Karpas-422 (cell line): ENCODE results near the gene FCER1G. TPM values are rescaled to one million over a fixed set of nuclear protein-coding genes. Genes with fewer than 3 reads are reported as not detected.
"Not testable (repeated sequence)": the region's sequence is repeated elsewhere in the genome, so short reads cannot be mapped to it uniquely, and the experiment has no call there.

Experiments
- DNase-seq: peaks from one replicate; pipeline ENCODE4 v3.0.0-alpha.2; 2015
- H2AFZ ChIP-seq: fragments of 200-600 bp; sonication (generic); 2 replicates; pipeline ENCODE4 v1.6.1; 2014; ENCODE audit warnings: antibody characterized with exemption, low read length, mixed read lengths
- H3K27ac ChIP-seq: fragments of 200-600 bp; sonication (generic); 2 replicates; pipeline ENCODE4 v1.5.1; 2014; ENCODE audit warnings: mild to moderate bottlenecking, low read length, moderate library complexity
- H3K27me3 ChIP-seq: fragments of 200-600 bp; sonication (generic); 2 replicates; pipeline ENCODE4 v1.6.1; 2014; ENCODE audit warnings: low read length, mixed read lengths
- H3K36me3 ChIP-seq: fragments of 200-600 bp; sonication (generic); 2 replicates; pipeline ENCODE4 v1.6.1; 2014; ENCODE audit warnings: low read length, mixed read lengths; ENCODE audit not compliant: insufficient read depth
- H3K4me1 ChIP-seq: fragments of 200-600 bp; sonication (generic); 2 replicates; pipeline ENCODE4 v1.6.1; 2014; ENCODE audit warnings: mild to moderate bottlenecking, low read length, mixed read lengths
- H3K4me2 ChIP-seq: fragments of 200-600 bp; sonication (generic); 2 replicates; pipeline ENCODE4 v1.6.1; 2014; ENCODE audit warnings: low read length, low read depth, mild to moderate bottlenecking; ENCODE audit not compliant: poor library complexity, severe bottlenecking
- H3K4me3 ChIP-seq: fragments of 200-600 bp; sonication (generic); 2 replicates; pipeline ENCODE4 v1.5.1; 2014; ENCODE audit warnings: mild to moderate bottlenecking, antibody characterized with exemption, low read length, mixed read lengths
- H3K79me2 ChIP-seq: fragments of 200-600 bp; sonication (generic); 2 replicates; pipeline ENCODE4 v1.6.1; 2014; ENCODE audit warnings: mild to moderate bottlenecking, low read length, mixed read lengths
- H3K9ac ChIP-seq: fragments of 200-600 bp; sonication (generic); 2 replicates; pipeline ENCODE4 v1.6.0; 2014; ENCODE audit warnings: low read length
- H3K9me2 ChIP-seq: fragments of 200-600 bp; sonication (generic), shearing (Covaris generic); replicated peaks from 2 replicates; pipeline ENCODE4 v1.6.0; 2014; ENCODE audit warnings: mild to moderate bottlenecking, low read length, moderate library complexity; ENCODE audit not compliant: insufficient read depth
- H3K9me3 ChIP-seq: fragments of 300-700, 200-600 bp; sonication (generic); 2 replicates; pipeline ENCODE4 v1.6.1; 2014; ENCODE audit warnings: low read length, mixed read lengths
- H4K20me1 ChIP-seq: fragments of 200-600 bp; sonication (generic); 2 replicates; pipeline ENCODE4 v1.6.1; 2014; ENCODE audit warnings: mild to moderate bottlenecking, antibody characterized with exemption, low read length, low read depth; ENCODE audit not compliant: insufficient read depth
- total RNA-seq: library from RNA; depleted of rRNA; stranded (reverse); fragments of >200 nt; shearing (Covaris generic); gene quantifications from 2 replicates; pipeline ENCODE4 v1.2.3, GENCODE V29; 2014; ENCODE audit warnings: low replicate concordance

Gene FCER1G
- total RNA-seq, 1 experiment from 2014 or later = not detected

GRCh38 chr1:161238039-161238473, 23.0 kb downstream of the FCER1G start, which contains the start of gene NR1I3:
NR1I3 (minus strand) TSS chr1:161238203; CDS start chr1:161236565, 1,638 bp downstream.
- H3K79me2 ChIP-seq = no peaks in the 10 kb centered on the region
- H3K36me3 ChIP-seq = no peaks in the 10 kb centered on the region
- no peaks in the 10 kb centered on the region for H3K9me2 ChIP-seq
- no peak within 1 kb of the TSS for H3K9ac ChIP-seq
- no peak within 1 kb of the TSS for H3K27ac ChIP-seq
- H3K4me2 ChIP-seq = no peak within 1 kb of the TSS
- DNase-seq = no peak
- H3K9me3 ChIP-seq = no peaks in the 10 kb centered on the region
- H3K4me1 ChIP-seq = no peaks in the 10 kb centered on the region
- H3K27me3 ChIP-seq = no peaks in the 10 kb centered on the region
- H2AFZ ChIP-seq = no peak within 1 kb of the TSS
- H3K4me3 ChIP-seq = no peak within 1 kb of the TSS
- no peaks in the 10 kb centered on the region for H4K20me1 ChIP-seq

DNA sequence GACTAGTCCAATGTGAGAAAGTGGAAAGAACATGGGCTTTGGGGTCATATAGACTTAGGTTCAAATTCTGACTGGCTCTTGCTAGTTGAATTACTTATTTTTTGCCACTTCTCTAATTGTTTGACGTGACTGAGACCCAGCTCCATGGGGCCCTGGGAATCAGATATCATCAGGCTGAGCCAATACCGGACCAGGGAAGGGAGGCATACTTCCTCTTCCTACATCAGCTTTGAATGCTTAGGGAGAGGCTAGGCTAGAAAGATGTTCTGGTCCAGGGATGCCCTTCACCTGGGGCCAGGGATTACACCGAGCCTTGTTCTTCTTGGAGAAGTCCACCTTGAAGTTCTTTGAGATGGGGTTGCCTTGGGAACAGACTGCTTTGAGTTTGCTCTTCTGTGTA, 26.6 kb downstream of the FCER1G start:
- Histone ChIP-seq H3K27ac (no peak overlapping the region), H3K9ac (no peak overlapping the region), H2AFZ (no peak overlapping the region), H3K4me1 (no peaks in the 10 kb centered on the region), H3K27me3 (no peaks in the 10 kb centered on the region), H3K4me2 (no peak overlapping the region), H3K79me2 (no peaks in the 10 kb centered on the region), H3K9me3 (no peaks in the 10 kb centered on the region), H3K36me3 (no peaks in the 10 kb centered on the region), H3K9me2 (no peaks in the 10 kb centered on the region), H3K4me3 (no peak overlapping the region), H4K20me1 (no peaks in the 10 kb centered on the region)
- no peak for DNase-seq

- Histone ChIP-seq H3K4me2 (no peak overlapping the region), H3K27me3 (no peaks in the 10 kb centered on the region), H3K9ac (no peak overlapping the region)
These were observed 27.2 kb downstream of the FCER1G start for GRCh38 chr1:161242313-161242712.

DNA sequence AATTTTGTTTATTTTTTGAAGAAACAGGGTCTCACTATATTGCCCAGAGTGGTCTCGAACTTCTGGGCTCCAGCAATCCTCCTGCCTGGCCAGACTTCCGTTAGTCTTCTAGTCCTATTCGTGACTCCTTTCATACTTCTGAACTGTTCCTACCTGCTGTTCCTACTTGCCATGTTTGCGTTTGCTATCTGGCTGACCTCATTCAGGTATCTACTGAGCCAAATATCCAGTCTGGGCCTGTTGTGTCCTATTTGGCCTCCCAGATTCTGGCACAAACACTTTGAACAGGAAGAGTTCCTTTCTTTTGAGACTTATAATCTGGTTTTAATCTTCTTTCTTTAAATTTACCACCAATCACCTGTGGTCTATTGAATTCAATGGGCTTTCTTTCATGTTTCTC, 29.8 kb downstream of the FCER1G start:
- no peaks in the 10 kb centered on the region for H3K9me2 ChIP-seq
- H3K9ac ChIP-seq = no peak overlapping the region
- H2AFZ ChIP-seq = no peak overlapping the region
- no peaks in the 10 kb centered on the region for H3K4me1 ChIP-seq
- H3K27ac ChIP-seq = no peak overlapping the region
- H3K27me3 ChIP-seq = no peaks in the 10 kb centered on the region
- H3K4me2 ChIP-seq = no peak overlapping the region
- H3K9me3 ChIP-seq = no peaks in the 10 kb centered on the region
- no peaks in the 10 kb centered on the region for H3K36me3 ChIP-seq
- H4K20me1 ChIP-seq = no peaks in the 10 kb centered on the region
- H3K79me2 ChIP-seq = no peaks in the 10 kb centered on the region
- DNase-seq = no peak
- H3K4me3 ChIP-seq = no peak overlapping the region

More at GRCh38 chr1:161242313-161242712, 27.2 kb downstream of the FCER1G start:
- no peaks in the 10 kb centered on the region for H3K9me3 ChIP-seq
- H3K9me2 ChIP-seq = no peaks in the 10 kb centered on the region
- H3K79me2 ChIP-seq = no peaks in the 10 kb centered on the region
- H3K4me3 ChIP-seq = no peak overlapping the region
- H3K4me1 ChIP-seq = no peaks in the 10 kb centered on the region
- H3K36me3 ChIP-seq = no peaks in the 10 kb centered on the region
- DNase-seq = no peak
- no peaks in the 10 kb centered on the region for H4K20me1 ChIP-seq
- H2AFZ ChIP-seq = no peak overlapping the region
- H3K27ac ChIP-seq = no peak overlapping the region

- DNase-seq, H3K9me3 ChIP-seq, H3K27me3 ChIP-seq, H3K27ac ChIP-seq, H3K79me2 ChIP-seq, H3K4me2 ChIP-seq, H3K9me2 ChIP-seq, H3K4me1 ChIP-seq, H4K20me1 ChIP-seq, H3K9ac ChIP-seq, H3K4me3 ChIP-seq, H2AFZ ChIP-seq, H3K36me3 ChIP-seq: not testable (repeated sequence)
These were observed 35.0 kb downstream of the FCER1G start for GRCh38 chr1:161250100-161250499.

GRCh38 chr1:161250829-161251228, 35.7 kb downstream of the FCER1G start:
- Histone ChIP-seq H3K79me2 (no peaks in the 10 kb centered on the region), H3K27me3 (no peaks in the 10 kb centered on the region), H3K9ac (no peak overlapping the region), H2AFZ (no peak overlapping the region), H3K9me3 (no peaks in the 10 kb centered on the region), H3K36me3 (no peaks in the 10 kb centered on the region), H3K4me2 (no peak overlapping the region), H3K4me1 (no peaks in the 10 kb centered on the region), H3K9me2 (no peaks in the 10 kb centered on the region), H3K27ac (no peak overlapping the region), H3K4me3 (no peak overlapping the region), H4K20me1 (no peaks in the 10 kb centered on the region)
- DNase-seq = no peak

- Histone ChIP-seq H3K79me2 (no peaks in the 10 kb centered on the region), H4K20me1 (no peaks in the 10 kb centered on the region), H3K4me1 (no peaks in the 10 kb centered on the region), H3K27me3 (no peaks in the 10 kb centered on the region), H3K9me2 (no peaks in the 10 kb centered on the region), H3K4me3 (no peak overlapping the region), H3K27ac (no peak overlapping the region), H3K9me3 (no peaks in the 10 kb centered on the region; the same call in 1 of the 2 replicates), H3K9ac (no peak overlapping the region), H2AFZ (no peak overlapping the region), H3K4me2 (no peak overlapping the region), H3K36me3 (no peaks in the 10 kb centered on the region)
- DNase-seq = no peak
These were observed 36.5 kb downstream of the FCER1G start for GRCh38 chr1:161251579-161251978.

- not testable (repeated sequence) for H4K20me1 ChIP-seq, H3K4me2 ChIP-seq, H2AFZ ChIP-seq, H3K4me1 ChIP-seq, H3K9ac ChIP-seq, H3K9me3 ChIP-seq, H3K9me2 ChIP-seq, H3K79me2 ChIP-seq, DNase-seq, H3K4me3 ChIP-seq, H3K27me3 ChIP-seq, H3K27ac ChIP-seq, H3K36me3 ChIP-seq
These were observed 40.2 kb downstream of the FCER1G start for GRCh38 chr1:161255302-161255701.
